NCI-H69 (cell line): ENCODE measurements around the gene UPK1B.
"Not testable (repeated sequence)": the region's sequence is repeated elsewhere in the genome, so short reads cannot be mapped to it uniquely, and the experiment has no call there.

Experiments used
- DNase-seq: peaks from one replicate; lab custom pipeline; 2025; lab: John Stamatoyannopoulos, UW

Gene UPK1B

GRCh38 chr3:119173325-119173724, at the start of gene UPK1B:
UPK1B (plus strand) TSS chr3:119173598; CDS start chr3:119186742, 13,144 bp downstream.
- no peak for DNase-seq

GRCh38 chr3:119125342-119125741, 48.1 kb upstream of the UPK1B start:
- DNase-seq: no peak

DNA sequence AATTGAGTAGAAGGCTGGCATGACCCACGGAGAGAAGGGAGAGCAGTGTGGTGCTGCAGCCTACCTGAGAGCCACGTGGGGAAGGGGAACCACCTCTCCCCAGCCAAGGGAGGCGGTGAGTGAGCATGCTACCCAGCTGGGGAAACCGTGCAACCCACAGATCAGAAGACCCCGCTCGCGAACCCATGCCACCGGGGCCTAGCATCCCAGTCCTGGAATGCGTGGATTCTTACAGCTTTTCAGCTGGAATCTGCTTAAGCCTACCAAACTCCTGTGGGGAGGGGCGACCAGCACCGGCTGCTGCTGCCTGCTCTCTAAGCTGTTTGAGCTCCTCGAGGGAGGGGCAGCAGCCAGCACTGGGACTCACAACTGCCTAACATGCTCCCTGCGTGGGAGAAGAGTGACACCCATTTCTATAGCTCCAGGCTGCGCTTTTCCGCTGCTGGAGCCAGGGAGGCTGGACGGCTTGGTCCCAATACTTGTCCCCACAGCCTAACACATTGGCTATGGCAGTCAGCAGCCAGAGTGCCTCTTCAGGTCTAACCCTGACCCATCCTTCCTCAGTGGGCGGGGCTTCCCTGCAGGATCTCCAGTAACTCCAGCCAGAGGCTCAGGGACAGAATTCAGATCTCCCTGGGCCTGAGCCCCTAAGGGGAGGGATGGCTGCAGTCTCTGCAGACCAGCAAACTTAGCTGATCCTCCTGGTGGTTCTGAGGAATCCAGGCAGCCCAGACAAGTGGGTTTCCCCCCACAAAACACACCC, 47.5 kb upstream of the UPK1B start:
- DNase-seq: no peak

- not testable (repeated sequence) for DNase-seq
Observed at GRCh38 chr3:119130291-119130690, 43.1 kb upstream of the UPK1B start.

DNA sequence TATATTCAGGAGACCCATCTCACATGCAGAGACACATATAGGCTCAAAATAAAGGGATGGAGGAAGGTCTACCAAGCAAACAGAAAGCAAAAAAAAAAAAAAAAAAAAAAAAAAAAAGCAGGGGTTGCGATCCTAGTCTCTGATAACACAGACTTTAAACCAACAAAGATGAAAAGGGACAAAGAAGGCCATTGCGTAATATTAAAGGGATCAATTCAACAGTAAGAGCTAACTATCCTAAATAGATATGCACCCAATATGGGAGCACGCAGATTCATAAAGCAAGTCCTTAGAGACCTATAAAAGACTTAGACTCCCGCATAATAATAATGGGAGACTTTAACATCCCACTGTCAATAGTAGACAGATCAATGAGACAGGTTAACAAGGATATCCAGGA, 41.1 kb upstream of the UPK1B start:
- not testable (repeated sequence) for DNase-seq

GRCh38 chr3:119139360-119139759, 34.0 kb upstream of the UPK1B start:
- DNase-seq: not testable (repeated sequence)

- no peak for DNase-seq
Observed at GRCh38 chr3:119140466-119140865, 32.9 kb upstream of the UPK1B start.

DNA sequence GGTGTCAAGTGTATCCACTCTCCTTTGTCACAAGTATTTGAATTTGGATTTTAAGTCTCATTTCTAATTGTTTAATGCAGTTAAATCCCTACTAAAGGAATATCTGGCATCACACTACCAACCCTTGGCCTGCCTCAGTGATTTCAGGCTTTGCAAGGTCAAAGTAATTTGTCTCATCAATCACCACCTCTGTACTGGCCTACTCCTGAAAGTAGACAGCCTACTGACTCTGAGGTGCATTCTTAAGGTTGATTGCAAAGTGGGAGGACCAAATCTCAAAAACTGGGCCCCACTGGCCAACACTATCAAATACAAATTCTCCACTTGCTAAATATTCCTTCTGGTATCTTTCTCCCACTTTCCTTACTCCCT, 28.3 kb upstream of the UPK1B start:
- DNase-seq: no peak

DNA sequence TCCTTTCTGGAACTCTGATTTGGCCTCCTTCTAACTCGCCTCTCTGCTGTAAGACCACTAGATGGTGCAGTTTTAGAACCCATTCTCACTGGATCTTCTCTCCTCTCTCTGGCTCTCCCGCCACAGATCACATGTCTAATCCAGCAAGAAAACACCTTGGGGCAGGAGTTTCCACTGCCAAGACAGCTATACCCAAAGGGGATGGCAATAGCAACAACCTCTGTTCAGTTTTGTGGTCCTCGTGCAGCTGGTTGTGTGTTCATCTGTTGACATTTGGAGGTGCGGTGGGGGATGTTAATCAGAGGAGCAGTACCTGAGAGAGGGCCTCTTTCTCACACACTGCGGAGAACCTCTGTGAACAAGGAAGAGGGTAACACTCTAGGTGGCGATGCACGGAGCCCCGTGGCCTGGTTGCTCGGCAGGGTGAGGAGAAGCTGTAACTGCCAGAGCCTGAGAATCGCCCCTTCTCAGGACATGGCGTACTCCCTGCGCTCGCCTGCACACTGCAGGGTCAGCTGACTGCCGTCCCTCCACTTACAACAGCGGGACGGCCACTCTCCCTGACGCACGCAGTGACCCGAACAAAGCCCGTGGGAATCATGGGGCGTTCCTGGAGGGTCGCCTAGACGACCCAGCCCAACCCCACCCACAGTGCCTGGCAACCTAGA, 27.8 kb upstream of the UPK1B start, which contains the start of gene TEX55:
TSS of gene TEX55 (plus strand) at position 666 of the 668 bp plus-strand sequence. CDS start 25 bp downstream, outside the sequence.
- DNase-seq: peak; percentile 45

GRCh38 chr3:119146578-119147375, 26.6 kb upstream of the UPK1B start:
- DNase-seq: no peak

DNA sequence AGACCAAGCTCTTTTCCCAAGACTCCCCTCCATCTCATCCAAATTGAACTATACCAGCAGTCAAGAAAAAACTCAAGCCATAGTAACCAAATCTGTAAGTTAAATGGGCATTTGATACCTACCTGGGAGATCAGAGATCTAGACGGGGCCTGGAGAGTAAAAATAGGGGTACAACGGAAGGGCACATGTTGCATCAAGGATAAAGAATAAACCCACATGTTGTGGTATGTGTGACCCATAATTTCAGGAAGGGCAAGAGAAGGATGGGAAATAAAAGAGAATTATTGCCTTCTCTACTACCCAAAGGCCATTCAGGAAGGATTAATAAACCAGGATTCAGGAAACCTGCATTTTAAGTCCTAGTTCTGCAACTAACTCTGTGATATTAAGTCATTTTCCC, 25.9 kb upstream of the UPK1B start:
- no peak for DNase-seq

GRCh38 chr3:119148493-119149180, 24.8 kb upstream of the UPK1B start:
- DNase-seq: no peak

GRCh38 chr3:119149484-119149883, 23.9 kb upstream of the UPK1B start:
- DNase-seq: no peak

GRCh38 chr3:119156868-119157267, 16.5 kb upstream of the UPK1B start:
- DNase-seq: no peak

DNA sequence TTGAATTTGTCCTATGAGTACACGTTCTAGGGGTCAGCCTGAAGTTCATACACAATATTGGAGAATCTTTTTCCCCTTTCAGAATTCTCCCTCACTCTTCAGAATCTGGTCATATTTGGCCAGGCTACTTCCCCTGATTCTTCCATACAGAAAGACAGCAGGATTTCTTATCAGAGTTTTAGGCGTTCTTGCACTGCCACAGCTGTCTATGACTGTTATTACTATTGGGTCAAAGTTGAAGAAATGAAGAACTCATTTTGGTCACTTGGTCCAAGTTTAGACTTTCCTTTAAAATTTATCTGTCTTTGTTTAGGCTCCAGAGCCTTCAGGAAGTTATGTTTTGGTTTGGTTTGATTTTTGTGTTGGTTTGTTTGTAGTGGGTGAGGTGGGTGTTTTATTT, 15.4 kb upstream of the UPK1B start:
- no peak for DNase-seq

- DNase-seq: no peak
Observed at GRCh38 chr3:119160361-119160760, 13.0 kb upstream of the UPK1B start.

DNA sequence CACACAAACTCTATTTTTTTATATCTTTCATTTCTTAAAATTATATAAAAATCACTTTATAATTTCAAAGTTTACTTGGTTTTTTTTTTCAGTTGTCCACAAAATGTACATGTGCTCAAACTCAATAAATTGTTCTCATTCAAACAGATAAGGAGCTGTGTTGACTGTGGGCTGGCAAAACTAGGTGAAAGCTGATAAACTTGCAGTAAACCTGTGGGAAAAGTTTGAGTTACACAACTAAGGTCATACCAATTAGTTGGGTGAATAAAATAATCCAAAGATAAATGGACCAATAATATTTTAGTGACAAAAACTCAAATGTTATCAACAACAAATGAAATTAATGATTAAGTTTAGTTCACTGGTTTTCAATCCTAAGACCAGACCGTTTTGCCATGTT, 12.6 kb upstream of the UPK1B start:
- DNase-seq: no peak

DNA sequence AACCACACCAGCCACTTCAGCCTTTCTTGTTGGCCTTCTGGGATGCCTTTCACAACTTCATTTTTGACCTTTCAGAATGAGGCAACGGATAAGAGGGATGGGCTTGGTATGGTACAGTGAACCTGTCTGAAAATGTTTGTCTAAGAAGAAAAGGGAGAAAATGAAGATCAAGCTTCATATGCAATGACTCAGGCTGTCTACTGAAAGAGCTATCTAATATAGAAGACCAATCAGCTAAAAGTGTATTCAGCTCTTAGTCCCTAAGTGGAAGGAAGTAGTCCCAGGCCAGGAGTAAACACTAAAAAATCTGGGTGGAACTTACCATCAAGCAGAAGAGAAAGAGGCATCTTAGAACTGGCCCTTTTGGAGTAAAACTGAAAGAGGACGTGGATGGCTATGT, 12.2 kb upstream of the UPK1B start:
- no peak for DNase-seq

DNA sequence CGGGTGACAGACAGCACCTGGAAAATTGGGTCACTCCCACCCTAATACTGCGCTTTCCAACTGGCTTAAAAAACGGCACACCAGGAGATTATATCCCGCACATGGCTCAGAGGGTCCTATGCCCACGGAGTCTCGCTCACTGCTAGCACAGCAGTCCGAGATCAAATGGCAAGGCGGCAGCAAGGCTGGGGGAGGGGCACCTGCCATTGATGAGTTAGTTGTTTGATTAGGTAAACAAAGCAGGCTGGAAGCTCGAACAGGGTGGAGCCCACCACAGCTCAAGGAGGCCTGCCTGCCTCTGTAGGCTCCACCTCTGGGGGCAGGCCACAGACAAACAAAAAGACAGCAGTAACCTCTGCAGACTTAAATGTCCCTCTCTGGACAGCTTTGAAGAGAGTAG, 8.7 kb upstream of the UPK1B start:
- DNase-seq: not testable (repeated sequence)

GRCh38 chr3:119170821-119171220, 2.6 kb upstream of the UPK1B start:
- DNase-seq: no peak

GRCh38 chr3:119175872-119176756, 2.7 kb downstream of the UPK1B start:
- no peak for DNase-seq
